CD4-positive, alpha-beta T cell treated with Interleukin-2 at 100 ng/mL for 4 hours (primary cell): ENCODE data around the gene COX19.
"Not testable (repeated sequence)": the region's sequence is repeated elsewhere in the genome, so short reads cannot be mapped to it uniquely, and the experiment has no call there.

Experiments
- DNase-seq: peaks from one replicate; pipeline ENCODE4 v3.0.0-alpha.2; 2020; ENCODE audit warnings: low spot score

The COX19 gene

GRCh38 chr7:960269-960871, 15.0 kb downstream of the COX19 start:
- DNase-seq, result no peak

- DNase-seq, result not testable (repeated sequence)
These were observed 15.6 kb downstream of the COX19 start for GRCh38 chr7:959740-960139.

GRCh38 chr7:959271-959670, 16.1 kb downstream of the COX19 start:
- no peak for DNase-seq

GRCh38 chr7:958221-959200, 16.8 kb downstream of the COX19 start:
- DNase-seq, result no peak

- no peak for DNase-seq
These were observed 17.7 kb downstream of the COX19 start for GRCh38 chr7:957418-958220.

GRCh38 chr7:956031-956430, 19.3 kb downstream of the COX19 start:
- DNase-seq, result no peak

GRCh38 chr7:954330-955238, 20.8 kb downstream of the COX19 start, which contains the start of gene ADAP1:
TSS of gene ADAP1 (minus strand) at chr7:954680. CDS start at chr7:954477, 203 bp downstream.
- peak; percentile 60 for DNase-seq

- DNase-seq, result no peak
These were observed 21.6 kb downstream of the COX19 start for GRCh38 chr7:953547-954327.

GRCh38 chr7:952548-953441, 22.6 kb downstream of the COX19 start:
- no peak for DNase-seq

- no peak for DNase-seq
These were observed 23.3 kb downstream of the COX19 start for GRCh38 chr7:951881-952547.

GRCh38 chr7:949021-949934, 26.1 kb downstream of the COX19 start:
- DNase-seq, result no peak

- no peak for DNase-seq
These were observed 27.7 kb downstream of the COX19 start for GRCh38 chr7:947391-948210.

GRCh38 chr7:946256-946996, 28.9 kb downstream of the COX19 start:
- no peak for DNase-seq

GRCh38 chr7:945556-946255, 29.6 kb downstream of the COX19 start:
- no peak for DNase-seq

GRCh38 chr7:945147-945555, 30.2 kb downstream of the COX19 start:
- no peak for DNase-seq

GRCh38 chr7:944744-945143, 30.6 kb downstream of the COX19 start:
- no peak for DNase-seq
